ENCODE results near the gene ACLY. TPM values are rescaled to one million over a fixed set of nuclear protein-coding genes. Genes with fewer than 3 reads are reported as not detected.

ACLY gene
- total and polyA plus RNA-seq, 2 of the 13 experiments (the other 11 are each of a cell fraction or from before 2014, with no cell fraction given): 111 to 218 TPM

GRCh38 chr17:41930009-41930832, 11.5 kb upstream of the ACLY start, which contains the start of gene ODAD4 (continued):
- TF ChIP-seq CCAR2 (optimal IDR thresholded peaks at IDR 0.05; ENCODE audit: low read depth, low read length) (no peak), TBP (CRISPR knock-in tag; IDR thresholded peaks at IDR 0.05) (no peak), SIX1 (CRISPR knock-in tag; IDR thresholded peaks at IDR 0.05; ENCODE audit: borderline replicate concordance) (no peak), STAT5B (CRISPR knock-in tag; IDR thresholded peaks at IDR 0.05) (0 out of 2 replicates have a peak, but pooled peaks have one; percentile 78), ZSCAN21 (CRISPR knock-in tag; IDR thresholded peaks at IDR 0.05; ENCODE audit: borderline replicate concordance) (peak; percentile 93), ZNF383 (CRISPR knock-in tag; IDR thresholded peaks at IDR 0.05; ENCODE audit: borderline replicate concordance) (peak; percentile 95), ZNF713 (CRISPR knock-in tag; IDR thresholded peaks at IDR 0.05) (peak; percentile 92; the same call in 1 of the 2 replicates), FIP1L1 (IDR thresholded peaks at IDR 0.05; ENCODE audit: borderline replicate concordance, insufficient read depth, low read depth, low read length) (0 out of 2 replicates have a peak, but pooled peaks have one; percentile 17), NRL (CRISPR knock-in tag; IDR thresholded peaks at IDR 0.05; ENCODE audit: borderline replicate concordance) (peak; percentile 72; the same call in 1 of the 2 replicates), SOX6 (IDR thresholded peaks at IDR 0.05) (no peak), SOX6 (CRISPR knock-in tag; IDR thresholded peaks at IDR 0.05) (peak; percentile 81), ZSCAN31 (CRISPR knock-in tag; IDR thresholded peaks at IDR 0.05; ENCODE audit: low read depth) (peak; percentile 89), HDAC2 (CRISPR knock-in tag; IDR thresholded peaks at IDR 0.05) (peak; percentile 94), ZNF431 (CRISPR knock-in tag; IDR thresholded peaks at IDR 0.05; ENCODE audit: borderline replicate concordance, low read depth) (peak; percentile 87; the same call in 1 of the 2 replicates), MXI1 (IDR thresholded peaks at IDR 0.05; ENCODE audit: borderline replicate concordance, low read depth, low read length) (peak; percentile 79; the same call in 1 of the 3 replicates), CHD4 (IDR thresholded peaks at IDR 0.05; ENCODE audit: borderline replicate concordance, low read length) (no peak), GTF3A (CRISPR knock-in tag; conservative IDR thresholded peaks at IDR 0.05) (peak; percentile 81; the same call in 1 of the 2 replicates)
- TF ChIP-seq, protein P1, sequence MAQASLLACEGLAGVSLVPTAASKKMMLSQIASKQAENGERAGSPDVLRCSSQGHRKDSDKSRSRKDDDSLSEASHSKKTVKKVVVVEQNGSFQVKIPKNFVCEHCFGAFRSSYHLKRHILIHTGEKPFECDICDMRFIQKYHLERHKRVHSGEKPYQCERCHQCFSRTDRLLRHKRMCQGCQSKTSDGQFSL (CRISPR knock-in tag; IDR thresholded peaks at IDR 0.05): no peak
- TF ChIP-seq, protein P2, sequence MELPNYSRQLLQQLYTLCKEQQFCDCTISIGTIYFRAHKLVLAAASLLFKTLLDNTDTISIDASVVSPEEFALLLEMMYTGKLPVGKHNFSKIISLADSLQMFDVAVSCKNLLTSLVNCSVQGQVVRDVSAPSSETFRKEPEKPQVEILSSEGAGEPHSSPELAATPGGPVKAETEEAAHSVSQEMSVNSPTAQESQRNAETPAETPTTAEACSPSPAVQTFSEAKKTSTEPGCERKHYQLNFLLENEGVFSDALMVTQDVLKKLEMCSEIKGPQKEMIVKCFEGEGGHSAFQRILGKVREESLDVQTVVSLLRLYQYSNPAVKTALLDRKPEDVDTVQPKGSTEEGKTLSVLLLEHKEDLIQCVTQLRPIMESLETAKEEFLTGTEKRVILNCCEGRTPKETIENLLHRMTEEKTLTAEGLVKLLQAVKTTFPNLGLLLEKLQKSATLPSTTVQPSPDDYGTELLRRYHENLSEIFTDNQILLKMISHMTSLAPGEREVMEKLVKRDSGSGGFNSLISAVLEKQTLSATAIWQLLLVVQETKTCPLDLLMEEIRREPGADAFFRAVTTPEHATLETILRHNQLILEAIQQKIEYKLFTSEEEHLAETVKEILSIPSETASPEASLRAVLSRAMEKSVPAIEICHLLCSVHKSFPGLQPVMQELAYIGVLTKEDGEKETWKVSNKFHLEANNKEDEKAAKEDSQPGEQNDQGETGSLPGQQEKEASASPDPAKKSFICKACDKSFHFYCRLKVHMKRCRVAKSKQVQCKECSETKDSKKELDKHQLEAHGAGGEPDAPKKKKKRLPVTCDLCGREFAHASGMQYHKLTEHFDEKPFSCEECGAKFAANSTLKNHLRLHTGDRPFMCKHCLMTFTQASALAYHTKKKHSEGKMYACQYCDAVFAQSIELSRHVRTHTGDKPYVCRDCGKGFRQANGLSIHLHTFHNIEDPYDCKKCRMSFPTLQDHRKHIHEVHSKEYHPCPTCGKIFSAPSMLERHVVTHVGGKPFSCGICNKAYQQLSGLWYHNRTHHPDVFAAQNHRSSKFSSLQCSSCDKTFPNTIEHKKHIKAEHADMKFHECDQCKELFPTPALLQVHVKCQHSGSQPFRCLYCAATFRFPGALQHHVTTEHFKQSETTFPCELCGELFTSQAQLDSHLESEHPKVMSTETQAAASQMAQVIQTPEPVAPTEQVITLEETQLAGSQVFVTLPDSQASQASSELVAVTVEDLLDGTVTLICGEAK (IDR thresholded peaks at IDR 0.05): 0 out of 2 replicates have a peak, but pooled peaks have one; percentile 20
- TF ChIP-seq, protein P2 (CRISPR knock-in tag; IDR thresholded peaks at IDR 0.05): peak; percentile 87; the same call in 1 of the 2 replicates

All from HepG2 (cell line).